Measurements from ENCODE around the gene ITPKB. TPM values are rescaled to one million over a fixed set of nuclear protein-coding genes. Genes with fewer than 3 reads are reported as not detected.
"Not testable (repeated sequence)": the region's sequence is repeated elsewhere in the genome, so short reads cannot be mapped to it uniquely, and the experiment has no call there.

Gene ITPKB
- total RNA-seq, 1 donor from 2014 or later: 2.1 TPM

GRCh38 chr1:226731257-226731893, 7.7 kb downstream of the ITPKB start:
- DNase-seq (ENCODE audit: low read depth): no peak

GRCh38 chr1:226730836-226731235, 8.2 kb downstream of the ITPKB start:
- no peak for DNase-seq (ENCODE audit: low read depth)

GRCh38 chr1:226730071-226730470, 9.0 kb downstream of the ITPKB start:
- DNase-seq (ENCODE audit: low read depth): no peak

GRCh38 chr1:226728448-226728847, 10.6 kb downstream of the ITPKB start:
- no peak for DNase-seq (ENCODE audit: low read depth)

GRCh38 chr1:226725897-226726267, 13.2 kb downstream of the ITPKB start:
- DNase-seq (ENCODE audit: low read depth): no peak

- DNase-seq (ENCODE audit: low read depth): peak; percentile 72
Measured at GRCh38 chr1:226723657-226724532, 15.2 kb downstream of the ITPKB start.

GRCh38 chr1:226722901-226723656, 16.0 kb downstream of the ITPKB start:
- DNase-seq (ENCODE audit: low read depth): no peak

- no peak for DNase-seq (ENCODE audit: low read depth)
Measured at GRCh38 chr1:226722240-226722900, 16.7 kb downstream of the ITPKB start.

- DNase-seq (ENCODE audit: low read depth): not testable (repeated sequence)
Measured at GRCh38 chr1:226720574-226720973, 18.5 kb downstream of the ITPKB start.

- DNase-seq (ENCODE audit: low read depth): no peak
Measured at GRCh38 chr1:226719596-226720387, 19.3 kb downstream of the ITPKB start.

- DNase-seq (ENCODE audit: low read depth): no peak
Measured at GRCh38 chr1:226717256-226717909, 21.7 kb downstream of the ITPKB start.

GRCh38 chr1:226716577-226716976, 22.5 kb downstream of the ITPKB start:
- DNase-seq (ENCODE audit: low read depth): no peak

- no peak for DNase-seq (ENCODE audit: low read depth)
Measured at GRCh38 chr1:226714148-226714547, 24.9 kb downstream of the ITPKB start.

GRCh38 chr1:226712742-226713419, 26.2 kb downstream of the ITPKB start:
- no peak for DNase-seq (ENCODE audit: low read depth)

GRCh38 chr1:226711976-226712741, 26.9 kb downstream of the ITPKB start:
- no peak for DNase-seq (ENCODE audit: low read depth)

- DNase-seq (ENCODE audit: low read depth): no peak
Measured at GRCh38 chr1:226710501-226710900, 28.6 kb downstream of the ITPKB start.

- DNase-seq (ENCODE audit: low read depth): no peak
Measured at GRCh38 chr1:226709953-226710352, 29.1 kb downstream of the ITPKB start.

- peak; percentile 35 for DNase-seq (ENCODE audit: low read depth)
Measured at GRCh38 chr1:226708967-226709396, 30.1 kb downstream of the ITPKB start.

GRCh38 chr1:226708342-226708780, 30.7 kb downstream of the ITPKB start:
- DNase-seq (ENCODE audit: low read depth): peak; percentile 42

Data from myocyte (in vitro differentiated cells).